Spleen (tissue), 11 donors: Measurements from ENCODE around the gene SMIM43. TPM values are rescaled to one million over a fixed set of nuclear protein-coding genes. Genes with fewer than 3 reads are reported as not detected.

Experiments
- DNase-seq: peaks from one replicate; pipeline ENCODE4 v3.0.0-alpha.2; 2020
- H3K27ac ChIP-seq, 8 donors: fragments of 200-600 bp; sonication (generic) in 7 of 8; 1 replicate in 4 of 8; 2 replicates in 4 of 8; pipeline versions ENCODE4 v1.5.0 to v1.8.0; 2016 to 2021; ENCODE audit warnings: inconsistent platforms in 4 of 8, mild to moderate bottlenecking in 4 of 8, moderate library complexity in 1 of 8
- H3K27me3 ChIP-seq, 7 donors: fragments of 200-600 bp; sonication (generic) in 6 of 7; replicated peaks in 1 of 7; 1 replicate in 4 of 7; 2 replicates in 3 of 7; pipeline versions ENCODE4 v1.5.0 to v1.8.0; 2016 to 2021; ENCODE audit warnings: inconsistent platforms in 3 of 7, mild to moderate bottlenecking in 1 of 7
- H3K36me3 ChIP-seq, 6 donors: fragments of 200-600 bp; sonication (generic) in 5 of 6; 1 replicate in 4 of 6; 2 replicates in 2 of 6; pipeline versions ENCODE4 v1.5.0 to v1.8.0; 2016 to 2021; ENCODE audit warnings: inconsistent platforms in 2 of 6
- H3K4me1 ChIP-seq, 6 donors: fragments of 200-600 bp; sonication (generic) in 5 of 6; 1 replicate in 3 of 6; 2 replicates in 3 of 6; pipeline versions ENCODE4 v1.5.0 to v1.8.0; 2016 to 2021; ENCODE audit warnings: inconsistent platforms in 3 of 6
- H3K4me3 ChIP-seq, 8 donors: fragments of 200-600 bp; sonication (generic) in 7 of 8; 1 replicate in 4 of 8; 2 replicates in 4 of 8; pipeline versions ENCODE4 v1.5.0 to v1.8.0; 2016 to 2021; ENCODE audit warnings: inconsistent platforms in 4 of 8, mild to moderate bottlenecking in 4 of 8, moderate library complexity in 2 of 8
- H3K9me3 ChIP-seq, 8 donors: fragments of 200-600 bp; sonication (generic) in 7 of 8; 1 replicate in 4 of 8; 2 replicates in 4 of 8; pipeline versions ENCODE4 v1.5.0 to v1.8.0; 2016 to 2021; ENCODE audit warnings: inconsistent platforms in 4 of 8
- POLR2A ChIP-seq, 3 donors: fragments of 450-650 bp; IDR thresholded peaks; one replicate each; pipeline ENCODE4 v1.5.1; 2017; ENCODE audit warnings: antibody characterized with exemption in 3 of 3, mild to moderate bottlenecking in 1 of 3
- POLR2AphosphoS5 ChIP-seq, 3 donors: sonication (generic); formaldehyde crosslinking; IDR thresholded peaks; one replicate each; pipeline ENCODE4 v1.5.1; 2017; ENCODE audit warnings: antibody characterized with exemption in 3 of 3
- WGBS, 5 donors: extraction: QIAGEN DNeasy Blood & Tissue Kit in 3 of 5; methylation state at CpG; one replicate each; pipeline versions ENCODE4 v1.1.5 to v1.1.7; 2013 to 2018; 5-methylcytosine and 5-hydroxymethylcytosine counted together
- intact Hi-C: fragments of 100-400 bp; cut with DNase I; formaldehyde crosslinking; loops from one replicate; pipeline ENCODE4 v1.15.0; 2023; ENCODE audit warnings: low total_unique reads
- polyA plus RNA-seq, 3 donors: library from polyadenylated mRNA; stranded (reverse); fragments of 200-250 nt; gene quantifications; one replicate each; pipeline ENCODE4 v1.2.1, GENCODE V29; 2013
- total RNA-seq, 7 donors: library from RNA; depleted of rRNA in 3 of 7; stranded (reverse); fragments of >200 nt in 3 of 7; fragmentation: NEBNext Ultra II Directional in 4 of 7; extraction: Animal tissue kit (Norgen Biotek cat#: 25700) in 4 of 7; gene quantifications; one replicate each; pipeline versions ENCODE4 v1.1.0 to v1.2.1, GENCODE V29; 2016 to 2021
- TF ChIP-seq, protein P1 (sequence below), 11 experiments: fragments of 200-600 bp in 7 of 11; fragments of 450-650 bp in 4 of 11; sonication (generic) in 4 of 11; IDR thresholded peaks in 8 of 11; conservative IDR thresholded peaks in 3 of 11; 1 replicate in 7 of 11; 2 replicates in 4 of 11; pipeline versions ENCODE4 v1.4.0 to v1.8.0; 2016 to 2021; ENCODE audit warnings: antibody characterized with exemption in 11 of 11, inconsistent platforms in 4 of 11, mild to moderate bottlenecking in 1 of 11
- donor health status: healthy with polysubstance abuse.
- donor health status: DM: no; HTN: no; CAD: no; lungs with moderate emphysema.
- donor health status: DM: no; HTN: no; CAD: no.
- donor health status: Bipolar disorder and iron deficiency.
- donor health status: healthy.
- donor health status: DM: no; HTN: no; CAD: no.
- donor health status: DM: yes; HTN: yes; CAD: no.

The SMIM43 gene
- total and polyA plus RNA-seq, 10 donors, result 0.13 to 1.5 (median 0.34) TPM; not detected in 4

DNA sequence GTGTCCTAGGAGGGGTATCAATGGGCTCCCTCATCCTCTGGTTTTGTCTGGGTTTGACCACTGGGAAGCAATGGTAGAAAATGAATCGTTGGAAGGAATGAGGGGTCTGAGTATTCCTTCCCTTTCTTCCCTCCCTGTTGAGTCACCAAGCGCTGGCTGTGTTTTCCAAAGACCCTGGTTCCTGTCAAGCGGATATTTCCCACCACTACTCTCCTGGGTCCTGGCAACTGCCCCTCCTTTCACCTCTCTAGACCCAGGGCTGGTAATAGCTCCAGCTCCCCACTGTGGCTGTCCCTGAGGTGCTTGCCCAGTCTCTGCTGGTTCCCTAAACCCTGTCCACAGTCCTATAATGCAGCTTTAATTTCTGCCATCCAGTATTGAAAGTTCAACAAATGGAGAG, 22.2 kb downstream of the SMIM43 start:
- 53 to 77% (median 69%) methylated on average over 3 of the region's 3 CpGs for WGBS, 5 donors
- intact Hi-C loops, result no loop called here
- TF ChIP-seq POLR2AphosphoS5 (IDR thresholded peaks at IDR 0.05), result no peak
- no peak for TF ChIP-seq POLR2A (IDR thresholded peaks at IDR 0.05)
- TF ChIP-seq, protein P1, sequence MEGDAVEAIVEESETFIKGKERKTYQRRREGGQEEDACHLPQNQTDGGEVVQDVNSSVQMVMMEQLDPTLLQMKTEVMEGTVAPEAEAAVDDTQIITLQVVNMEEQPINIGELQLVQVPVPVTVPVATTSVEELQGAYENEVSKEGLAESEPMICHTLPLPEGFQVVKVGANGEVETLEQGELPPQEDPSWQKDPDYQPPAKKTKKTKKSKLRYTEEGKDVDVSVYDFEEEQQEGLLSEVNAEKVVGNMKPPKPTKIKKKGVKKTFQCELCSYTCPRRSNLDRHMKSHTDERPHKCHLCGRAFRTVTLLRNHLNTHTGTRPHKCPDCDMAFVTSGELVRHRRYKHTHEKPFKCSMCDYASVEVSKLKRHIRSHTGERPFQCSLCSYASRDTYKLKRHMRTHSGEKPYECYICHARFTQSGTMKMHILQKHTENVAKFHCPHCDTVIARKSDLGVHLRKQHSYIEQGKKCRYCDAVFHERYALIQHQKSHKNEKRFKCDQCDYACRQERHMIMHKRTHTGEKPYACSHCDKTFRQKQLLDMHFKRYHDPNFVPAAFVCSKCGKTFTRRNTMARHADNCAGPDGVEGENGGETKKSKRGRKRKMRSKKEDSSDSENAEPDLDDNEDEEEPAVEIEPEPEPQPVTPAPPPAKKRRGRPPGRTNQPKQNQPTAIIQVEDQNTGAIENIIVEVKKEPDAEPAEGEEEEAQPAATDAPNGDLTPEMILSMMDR (IDR thresholded peaks at IDR 0.05 in 8 of 11, conservative IDR thresholded peaks at IDR 0.05 in 3 of 11), result no peak

DNA sequence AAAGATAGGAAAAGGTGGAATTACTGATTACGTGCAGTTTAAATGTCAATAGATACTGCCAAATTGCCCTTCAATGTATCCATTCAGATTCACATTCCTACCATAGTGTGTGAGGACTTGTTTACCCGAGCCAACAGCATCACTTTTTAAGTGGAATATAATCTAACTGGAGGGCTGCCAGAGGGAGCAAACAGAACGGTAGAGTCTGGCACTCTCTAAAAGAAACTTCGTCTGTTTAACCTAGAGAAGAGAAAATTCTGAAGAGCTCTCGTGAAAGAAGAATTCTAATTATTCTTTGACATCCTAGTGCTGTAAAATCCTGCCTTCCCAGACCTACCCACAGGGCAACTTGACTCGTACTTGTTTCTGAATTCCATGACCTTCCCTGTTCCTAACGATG, 23.2 kb downstream of the SMIM43 start:
- no peaks in the 10 kb centered on the region for H3K36me3 ChIP-seq
- DNase-seq, result no peak
- H3K27ac ChIP-seq, result no peak overlapping the region
- H3K4me3 ChIP-seq, result no peak overlapping the region
- intact Hi-C loops, result no loop called here
- no peak for TF ChIP-seq POLR2AphosphoS5 (IDR thresholded peaks at IDR 0.05)
- TF ChIP-seq, protein P1 (IDR thresholded peaks at IDR 0.05 in 8 of 11, conservative IDR thresholded peaks at IDR 0.05 in 3 of 11), result no peak
- TF ChIP-seq POLR2A (IDR thresholded peaks at IDR 0.05), result no peak
- no peaks in the 10 kb centered on the region for H3K27me3 ChIP-seq
- H3K4me1 ChIP-seq, result no peaks in the 10 kb centered on the region
- WGBS, 5 donors, result 56 to 82% (median 63%) methylated on average over 7 of the region's 7 CpGs
- no peaks in the 10 kb centered on the region for H3K9me3 ChIP-seq

More for the DNA sequence above, 22.2 kb downstream of the SMIM43 start:
- no peak overlapping the region for H3K4me3 ChIP-seq
- no peaks in the 10 kb centered on the region for H3K36me3 ChIP-seq
- no peaks in the 10 kb centered on the region for H3K9me3 ChIP-seq
- H3K4me1 ChIP-seq, result no peaks in the 10 kb centered on the region
- no peak for DNase-seq
- no peaks in the 10 kb centered on the region for H3K27me3 ChIP-seq
- H3K27ac ChIP-seq, result no peak overlapping the region

DNA sequence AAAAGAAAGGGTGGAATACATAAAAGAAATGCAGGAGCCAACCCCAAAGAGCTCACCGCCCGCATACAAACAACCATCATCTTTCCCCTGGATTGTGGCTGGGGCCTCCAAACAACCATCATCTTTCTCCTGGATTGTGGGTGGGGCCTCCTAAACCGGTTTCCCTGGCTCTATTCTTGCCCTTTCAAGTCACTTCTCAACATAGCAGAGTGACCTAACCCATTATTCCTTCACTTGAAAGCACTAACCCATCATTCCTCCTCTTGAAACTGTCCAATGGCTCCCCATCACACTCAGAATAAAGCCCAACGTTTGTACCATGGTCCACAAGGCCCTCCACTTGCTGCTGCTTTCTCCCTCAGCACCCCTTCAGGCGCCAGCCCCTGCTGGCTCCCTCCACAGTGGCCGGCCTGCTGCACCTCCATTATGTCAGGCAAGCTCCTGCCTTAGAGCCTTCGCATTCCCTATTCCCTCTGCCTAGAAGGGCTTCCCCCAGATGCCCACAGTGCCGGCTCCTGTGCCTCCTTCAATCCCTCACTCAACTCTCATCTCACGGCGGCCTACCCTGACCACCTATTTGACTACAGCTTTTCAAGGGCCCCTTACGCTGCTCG, 24.1 kb downstream of the SMIM43 start:
- no peak for DNase-seq
- intact Hi-C loops, result no loop called here
- Histone ChIP-seq H3K4me1 (no peaks in the 10 kb centered on the region), H3K4me3 (no peak overlapping the region), H3K36me3 (no peaks in the 10 kb centered on the region), H3K9me3 (no peaks in the 10 kb centered on the region), H3K27ac (no peak overlapping the region), H3K27me3 (no peaks in the 10 kb centered on the region)
- WGBS, 5 donors, result 78 to 86% (median 82%) methylated on average over 12 of the region's 12 CpGs
- TF ChIP-seq POLR2A (IDR thresholded peaks at IDR 0.05), result no peak
- TF ChIP-seq, protein P1 (IDR thresholded peaks at IDR 0.05 in 8 of 11, conservative IDR thresholded peaks at IDR 0.05 in 3 of 11), result no peak
- TF ChIP-seq POLR2AphosphoS5 (IDR thresholded peaks at IDR 0.05), result no peak

DNA sequence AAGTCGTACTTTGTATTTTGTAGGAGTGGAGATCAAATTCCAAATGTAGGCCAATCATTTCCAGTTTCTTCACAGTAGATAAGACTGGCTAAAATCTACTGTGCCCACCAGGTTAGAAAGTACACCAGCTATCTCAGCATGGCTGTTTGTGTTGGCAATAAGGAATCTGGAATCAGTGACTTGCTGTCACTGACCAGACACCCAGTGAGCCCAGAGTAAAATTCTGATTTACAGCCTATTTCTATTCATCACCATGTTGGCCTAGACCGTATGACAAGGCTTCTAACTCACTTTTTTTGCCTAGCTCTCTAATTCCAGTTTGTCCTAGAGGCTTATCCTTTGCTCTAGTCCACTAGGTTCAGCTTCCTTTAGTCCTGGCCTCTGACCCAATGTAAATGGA, 25.4 kb downstream of the SMIM43 start:
- H3K27me3 ChIP-seq, result no peaks in the 10 kb centered on the region
- WGBS, 5 donors, result 53 to 74% (median 68%) methylated on average over 2 of the region's 2 CpGs
- no peaks in the 10 kb centered on the region for H3K4me1 ChIP-seq
- intact Hi-C loops, result no loop called here
- TF ChIP-seq, protein P1 (IDR thresholded peaks at IDR 0.05 in 8 of 11, conservative IDR thresholded peaks at IDR 0.05 in 3 of 11), result no peak
- TF ChIP-seq POLR2A (IDR thresholded peaks at IDR 0.05) (no peak), POLR2AphosphoS5 (IDR thresholded peaks at IDR 0.05) (no peak)
- no peaks in the 10 kb centered on the region for H3K36me3 ChIP-seq
- no peak for DNase-seq
- H3K9me3 ChIP-seq, result no peaks in the 10 kb centered on the region
- H3K27ac ChIP-seq, result peak overlapping the region in 4 of 8 donors; percentile 16 to 57 (median 42)
- H3K4me3 ChIP-seq, result no peak overlapping the region
